ENCODE measurements around the gene RABGEF1.

DNA sequence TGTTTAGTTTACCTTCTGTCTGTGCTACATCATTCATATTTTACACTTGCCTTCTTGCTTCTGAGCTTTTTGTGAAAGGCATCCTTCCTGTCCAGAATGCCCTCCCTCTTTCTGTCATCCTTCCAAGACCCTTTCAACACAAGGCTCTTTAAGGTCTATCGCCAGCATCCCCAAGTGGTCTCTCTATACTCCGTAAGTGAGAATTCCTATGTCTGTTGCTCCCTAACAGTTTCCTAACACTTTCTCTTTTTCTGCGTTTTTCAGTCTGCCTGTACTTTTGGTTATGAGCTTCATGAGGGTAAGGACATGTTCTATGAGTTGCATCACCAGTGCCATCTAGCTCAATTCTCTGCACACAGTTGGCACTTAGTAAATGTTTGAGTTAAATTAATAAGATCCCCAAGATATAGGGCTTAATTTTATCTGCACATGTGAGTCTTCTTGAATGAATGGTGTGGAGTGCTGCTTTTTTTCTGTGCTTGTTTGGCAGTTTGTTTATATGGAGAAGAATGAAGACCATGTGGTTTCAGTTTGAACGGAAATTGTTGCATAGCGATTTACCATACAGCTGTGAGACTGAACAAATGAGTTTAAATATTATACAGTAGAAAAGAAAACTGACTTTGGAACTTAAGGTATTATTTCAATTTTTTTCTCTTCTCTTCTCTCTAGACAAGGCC lies 29.4 kb downstream of the RABGEF1 start:
- TF ChIP-seq, protein P1, sequence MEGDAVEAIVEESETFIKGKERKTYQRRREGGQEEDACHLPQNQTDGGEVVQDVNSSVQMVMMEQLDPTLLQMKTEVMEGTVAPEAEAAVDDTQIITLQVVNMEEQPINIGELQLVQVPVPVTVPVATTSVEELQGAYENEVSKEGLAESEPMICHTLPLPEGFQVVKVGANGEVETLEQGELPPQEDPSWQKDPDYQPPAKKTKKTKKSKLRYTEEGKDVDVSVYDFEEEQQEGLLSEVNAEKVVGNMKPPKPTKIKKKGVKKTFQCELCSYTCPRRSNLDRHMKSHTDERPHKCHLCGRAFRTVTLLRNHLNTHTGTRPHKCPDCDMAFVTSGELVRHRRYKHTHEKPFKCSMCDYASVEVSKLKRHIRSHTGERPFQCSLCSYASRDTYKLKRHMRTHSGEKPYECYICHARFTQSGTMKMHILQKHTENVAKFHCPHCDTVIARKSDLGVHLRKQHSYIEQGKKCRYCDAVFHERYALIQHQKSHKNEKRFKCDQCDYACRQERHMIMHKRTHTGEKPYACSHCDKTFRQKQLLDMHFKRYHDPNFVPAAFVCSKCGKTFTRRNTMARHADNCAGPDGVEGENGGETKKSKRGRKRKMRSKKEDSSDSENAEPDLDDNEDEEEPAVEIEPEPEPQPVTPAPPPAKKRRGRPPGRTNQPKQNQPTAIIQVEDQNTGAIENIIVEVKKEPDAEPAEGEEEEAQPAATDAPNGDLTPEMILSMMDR (IDR thresholded peaks at IDR 0.05), result no peak
- TF ChIP-seq POLR2A (IDR thresholded peaks at IDR 0.05) (no peak), POLR2AphosphoS5 (IDR thresholded peaks at IDR 0.05) (no peak)
